ENCODE data around the gene ACOX1.

Gene ACOX1

DNA sequence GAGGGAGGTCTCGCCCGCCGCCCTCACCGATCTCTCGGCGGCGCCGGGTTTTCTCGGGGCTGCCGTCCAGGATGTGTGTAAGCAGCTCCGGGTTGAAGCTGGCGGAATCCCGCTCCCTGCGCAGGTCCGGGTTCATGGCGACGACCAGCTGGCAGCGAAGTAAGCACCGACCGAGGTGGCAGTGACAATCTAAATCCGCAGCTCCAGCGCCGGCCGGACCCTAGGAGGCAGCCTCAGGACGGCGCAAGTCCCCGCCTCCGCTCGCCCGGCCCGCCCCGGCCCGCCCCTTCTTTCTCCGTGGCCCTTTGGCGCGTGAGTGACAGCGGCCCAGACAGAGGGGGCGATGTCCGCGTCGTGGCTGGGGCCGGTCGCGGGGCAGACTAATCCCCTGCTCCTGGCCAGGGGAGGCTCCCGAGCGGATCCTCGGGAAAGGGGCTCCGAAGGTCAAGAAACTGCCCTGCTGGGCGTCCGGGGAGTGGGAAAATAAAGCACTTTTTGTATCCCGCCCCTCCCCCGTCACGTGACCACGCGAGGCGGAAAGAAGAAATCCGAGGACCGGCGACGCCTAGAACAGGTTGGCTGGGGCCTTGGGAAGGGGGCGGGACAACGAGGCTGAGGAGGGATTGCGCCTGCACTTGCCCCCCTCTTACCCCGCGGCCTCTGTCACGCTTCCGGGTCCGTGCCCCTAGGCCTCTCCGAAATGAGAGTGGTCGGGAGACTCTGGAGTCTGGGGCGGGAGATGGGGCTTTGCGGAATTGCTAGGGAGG lies at the start of gene ACOX1, which contains the start of gene TEN1:
ACOX1 (minus strand) TSS at position 229 of the 767 bp plus-strand sequence; CDS start at position 136, 93 bp downstream.
TEN1 (plus strand) TSS at position 303 of the 767 bp plus-strand sequence. CDS start 6,953 bp downstream, outside the sequence.
- DNase-seq: peak; percentile 92

DNA sequence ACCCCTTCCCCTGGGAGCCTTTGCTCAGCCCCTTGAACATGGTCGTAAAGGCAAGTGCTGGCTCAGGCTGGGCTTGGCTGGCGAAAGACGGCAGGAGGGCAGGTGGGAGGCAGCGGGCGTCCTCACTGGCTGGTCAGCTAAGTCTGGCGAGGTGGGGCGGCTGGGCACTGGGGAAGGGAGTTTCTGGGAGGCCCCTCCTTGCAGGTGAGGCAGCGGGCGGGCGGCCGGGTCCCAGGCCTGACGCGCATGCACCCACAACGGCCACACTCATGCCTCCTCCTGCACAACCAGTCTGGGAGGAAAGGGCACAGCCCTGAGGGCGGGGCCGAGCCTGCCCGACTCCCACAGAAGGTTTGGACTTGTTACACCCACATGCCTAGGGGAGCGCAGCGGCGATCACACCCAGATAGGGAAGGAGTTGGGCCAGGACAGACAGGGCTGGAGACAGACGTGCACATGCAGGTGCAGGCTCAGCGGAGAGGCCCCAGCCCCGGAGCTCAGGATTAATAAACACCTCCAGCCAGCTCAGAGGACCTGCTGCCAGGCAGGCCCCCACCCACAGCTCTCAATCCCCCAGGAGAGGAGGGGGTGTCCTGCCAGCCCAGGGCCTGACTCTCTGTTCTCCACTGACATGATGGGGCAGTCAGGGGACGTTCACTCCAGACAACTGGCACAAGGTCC lies 48.3 kb upstream of the ACOX1 start, which contains the start of gene EVPL:
EVPL (minus strand) TSS at position 148 of the 681 bp plus-strand sequence; CDS start at position 40, 108 bp downstream.
- DNase-seq: no peak

GRCh38 chr17:76026714-76027158 lies 47.8 kb upstream of the ACOX1 start:
- DNase-seq: no peak

DNA sequence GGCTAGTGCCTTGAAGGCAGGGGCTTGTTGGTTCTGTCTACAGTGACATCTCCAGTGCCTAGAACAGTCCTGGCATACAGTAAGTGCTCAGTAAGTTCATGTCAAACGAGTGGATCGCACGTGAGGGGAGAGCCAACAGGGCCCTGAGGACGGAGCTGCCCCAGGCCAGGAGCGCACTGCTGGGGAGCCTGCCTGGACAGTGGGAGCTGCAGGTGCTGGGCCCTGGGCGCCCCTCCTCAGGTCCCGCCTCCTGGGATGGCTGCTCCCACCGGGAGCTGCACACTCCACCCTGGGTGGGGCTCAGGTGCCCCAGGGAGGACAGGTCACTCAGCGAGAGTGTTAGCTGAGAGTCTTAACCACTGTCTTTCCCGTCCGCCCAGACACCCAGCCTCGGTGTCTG lies 46.3 kb upstream of the ACOX1 start:
- no peak for DNase-seq

DNA sequence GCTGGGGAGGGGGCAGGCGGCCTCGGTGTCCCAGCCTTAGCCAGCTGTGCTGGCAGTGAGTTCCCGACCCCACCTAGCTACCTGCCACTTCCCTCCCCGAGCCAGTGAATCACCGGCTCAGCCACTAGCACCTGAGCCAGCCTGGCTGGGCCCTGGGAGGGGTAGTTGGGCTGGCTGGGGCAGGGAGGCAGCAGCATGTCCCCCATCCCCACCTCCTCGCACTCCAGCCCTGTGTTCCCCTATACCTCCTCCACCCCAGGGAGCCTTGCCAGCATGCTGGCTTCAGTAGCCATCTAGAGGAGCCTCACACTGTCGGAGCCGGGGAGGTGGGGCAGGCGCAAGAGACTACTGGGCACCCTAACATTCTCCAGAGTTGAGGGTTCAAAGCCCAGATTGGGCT lies 45.4 kb upstream of the ACOX1 start:
- no peak for DNase-seq

- no peak for DNase-seq
These were observed 44.9 kb upstream of the ACOX1 start for GRCh38 chr17:76023900-76024237.

DNA sequence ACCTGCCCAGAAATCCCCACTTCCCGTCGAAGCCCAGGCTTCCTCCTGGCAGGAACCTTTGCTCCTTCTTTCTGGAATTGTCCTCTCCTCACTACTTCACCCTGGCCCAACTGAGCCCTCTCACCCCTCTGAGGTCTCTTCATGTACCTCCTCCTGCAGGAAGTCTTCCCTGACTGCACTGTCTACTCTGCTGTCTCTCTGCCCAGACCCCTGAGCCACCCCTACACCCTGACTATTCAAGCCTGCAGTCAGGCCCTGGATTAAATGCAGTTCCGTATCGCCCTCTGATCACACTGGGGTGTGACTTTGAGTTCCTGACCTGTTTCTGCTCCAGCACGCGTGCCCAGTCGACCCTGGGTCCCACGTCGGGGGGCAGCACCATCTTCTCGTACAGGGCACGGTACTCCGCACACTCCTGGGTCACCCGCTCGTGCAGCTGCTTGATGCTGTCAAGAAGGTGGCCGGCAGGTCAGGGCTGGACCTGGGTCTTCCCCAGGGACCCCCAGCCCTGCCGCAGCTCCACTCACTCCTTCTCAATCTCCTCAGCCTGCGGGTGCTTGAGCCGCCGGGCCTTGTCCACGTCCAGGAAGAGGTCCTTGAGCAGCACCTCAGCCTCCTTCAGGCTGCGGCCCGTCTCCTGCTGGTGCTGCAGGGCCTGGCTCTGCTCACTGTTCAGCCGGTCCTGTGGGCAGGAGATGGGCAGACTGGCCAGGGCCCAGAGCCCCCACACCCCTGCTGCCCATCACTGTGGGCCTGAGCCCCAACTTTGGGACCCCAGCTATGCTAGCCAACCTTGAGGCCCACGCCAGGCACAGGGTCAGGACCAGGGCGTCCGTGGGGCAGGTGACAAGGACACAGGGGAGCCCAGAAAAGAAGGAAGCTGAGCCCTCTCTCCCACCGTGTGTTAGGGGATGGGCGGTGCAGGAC lies 44.3 kb upstream of the ACOX1 start:
- no peak for DNase-seq

DNA sequence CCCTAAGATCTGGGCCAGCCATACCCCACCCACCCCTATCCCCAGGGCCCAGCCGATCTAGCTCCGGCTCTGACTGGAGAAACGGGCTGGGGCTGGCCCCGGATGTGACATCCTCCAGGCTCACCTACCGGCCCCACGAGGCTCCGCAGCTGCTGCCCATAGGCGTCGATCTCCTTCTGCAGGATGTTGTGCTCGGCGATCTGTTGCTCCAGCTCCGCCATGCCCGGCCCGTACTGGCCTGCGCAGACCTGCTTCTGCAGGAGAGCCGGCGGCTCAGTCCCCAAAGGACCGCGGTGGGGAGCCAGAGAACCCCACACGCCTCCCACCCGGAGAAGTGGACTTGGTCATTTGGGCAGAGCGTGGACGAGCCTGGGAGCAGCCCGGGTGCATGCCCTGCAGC lies 43.3 kb upstream of the ACOX1 start:
- DNase-seq: no peak

DNA sequence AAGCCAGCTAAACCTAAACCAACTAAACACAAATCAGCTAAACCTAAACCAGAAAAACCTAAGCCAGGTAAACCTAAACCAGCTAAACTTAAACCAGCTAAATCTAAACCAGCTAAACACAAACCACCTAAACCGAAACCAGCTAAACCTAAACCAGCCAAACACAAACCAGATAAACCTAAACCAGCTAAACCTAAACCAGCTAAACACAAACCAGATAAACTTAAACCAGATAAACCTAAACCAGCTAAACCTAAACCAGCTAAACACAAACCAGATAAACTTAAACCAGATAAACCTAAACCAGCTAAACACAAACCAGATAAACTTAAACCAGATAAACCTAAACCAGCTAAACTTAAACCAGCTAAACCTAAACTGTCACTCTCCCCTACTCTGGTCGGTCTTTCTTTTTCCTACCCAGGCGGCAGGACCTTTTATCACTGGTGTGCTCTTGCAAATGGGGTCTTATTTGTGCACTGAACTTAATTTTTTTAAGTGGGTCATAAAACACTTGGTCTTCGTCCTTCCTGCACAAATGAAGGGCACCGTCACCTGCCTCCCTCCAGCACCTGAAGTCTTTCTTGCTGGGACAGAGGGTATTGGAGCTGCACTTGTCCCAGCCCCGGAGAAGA lies 41.0 kb upstream of the ACOX1 start:
- DNase-seq: no peak

GRCh38 chr17:76018801-76019200 lies 39.8 kb upstream of the ACOX1 start:
- DNase-seq: no peak

GRCh38 chr17:76018340-76018680 lies 39.3 kb upstream of the ACOX1 start:
- DNase-seq: no peak

- DNase-seq: no peak
These were observed 38.7 kb upstream of the ACOX1 start for GRCh38 chr17:76017481-76018339.

DNA sequence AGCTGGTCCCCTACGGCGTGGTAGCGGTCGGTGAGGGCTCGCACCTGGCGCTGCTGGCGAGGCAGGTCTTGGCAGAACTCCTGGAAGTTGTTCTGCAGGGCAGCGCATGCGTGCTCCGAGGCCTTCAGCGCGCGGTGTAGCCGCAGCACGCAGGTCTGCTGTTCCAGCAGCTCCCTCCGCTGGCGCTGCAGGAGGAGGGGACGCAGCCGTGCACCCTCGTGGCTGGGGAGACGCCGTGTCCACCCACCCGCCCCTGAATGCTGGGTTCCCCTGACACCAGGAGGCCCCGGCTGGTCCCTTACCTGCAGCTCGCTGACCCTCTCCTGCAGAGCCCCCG lies 35.9 kb upstream of the ACOX1 start:
- DNase-seq: no peak

GRCh38 chr17:76014100-76014924 lies 35.3 kb upstream of the ACOX1 start:
- DNase-seq: no peak

DNA sequence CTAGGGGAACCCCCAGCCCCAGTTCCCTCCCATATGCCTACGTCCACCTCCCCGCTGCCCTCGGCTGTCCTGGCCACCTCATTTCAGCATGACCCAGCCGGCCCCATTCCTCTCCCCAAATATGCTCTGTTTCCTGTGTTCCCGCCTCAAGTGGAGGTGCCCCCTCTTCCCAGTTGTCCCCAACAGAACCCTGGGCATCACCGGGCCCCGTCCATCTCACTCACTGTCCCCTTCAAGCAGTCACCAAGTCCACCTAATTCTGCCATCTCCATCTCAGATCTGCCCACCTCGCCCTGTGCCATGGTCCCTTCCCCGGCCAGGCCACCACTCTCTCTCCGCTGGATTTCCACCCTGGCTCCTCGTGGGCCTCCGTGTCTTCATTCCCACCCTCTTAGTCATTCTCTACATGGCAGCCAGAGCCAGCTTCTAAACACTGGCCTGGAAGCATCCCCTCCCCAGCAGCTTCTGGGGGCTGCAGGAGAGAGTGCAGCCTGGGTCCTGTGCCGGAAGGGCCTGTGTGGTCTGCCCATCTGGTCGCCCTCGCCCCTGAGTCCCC lies 34.5 kb upstream of the ACOX1 start:
- no peak for DNase-seq

DNA sequence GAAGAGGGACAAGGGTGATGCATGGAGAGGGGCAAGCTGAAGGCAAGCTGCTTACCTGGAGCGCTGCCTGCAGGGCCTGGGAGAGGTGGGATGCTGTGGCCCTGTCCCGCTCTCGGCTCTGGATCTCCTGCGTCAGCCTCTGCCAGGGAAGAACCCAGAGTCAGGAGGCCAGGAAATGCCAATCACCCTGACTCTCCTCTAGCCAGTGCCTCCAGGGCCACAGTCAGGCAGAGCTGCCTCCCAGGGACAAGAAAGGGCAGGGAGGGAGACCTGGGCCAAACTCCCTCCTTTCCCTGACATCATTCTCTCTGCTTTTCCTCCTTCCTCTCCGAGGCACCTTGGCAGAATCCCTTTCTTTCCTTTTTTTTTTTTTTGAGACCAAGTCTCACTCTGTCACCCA lies 33.0 kb upstream of the ACOX1 start:
- no peak for DNase-seq

GRCh38 chr17:76009969-76010661 lies 31.1 kb upstream of the ACOX1 start:
- DNase-seq: no peak

DNA sequence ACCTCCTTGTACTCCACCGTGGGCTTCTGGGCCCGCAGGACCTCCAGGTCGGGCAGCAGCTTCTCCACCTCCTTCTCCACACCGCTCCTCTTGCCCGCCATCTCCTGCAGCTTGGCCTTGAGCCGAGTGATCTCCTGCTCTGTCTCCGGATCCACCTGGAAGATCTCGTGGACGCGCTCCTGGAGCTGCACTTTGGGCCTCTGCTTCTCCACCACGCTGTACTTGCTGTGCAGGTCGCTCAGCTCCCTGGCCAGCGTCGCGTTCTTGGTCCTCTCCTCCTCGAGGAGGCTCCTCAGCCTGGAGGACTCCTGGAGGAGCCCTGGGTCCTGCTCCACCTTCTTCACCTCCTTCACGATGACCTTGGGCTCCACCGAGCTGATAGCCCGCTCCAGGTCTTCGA lies 30.5 kb upstream of the ACOX1 start:
- DNase-seq: no peak

DNA sequence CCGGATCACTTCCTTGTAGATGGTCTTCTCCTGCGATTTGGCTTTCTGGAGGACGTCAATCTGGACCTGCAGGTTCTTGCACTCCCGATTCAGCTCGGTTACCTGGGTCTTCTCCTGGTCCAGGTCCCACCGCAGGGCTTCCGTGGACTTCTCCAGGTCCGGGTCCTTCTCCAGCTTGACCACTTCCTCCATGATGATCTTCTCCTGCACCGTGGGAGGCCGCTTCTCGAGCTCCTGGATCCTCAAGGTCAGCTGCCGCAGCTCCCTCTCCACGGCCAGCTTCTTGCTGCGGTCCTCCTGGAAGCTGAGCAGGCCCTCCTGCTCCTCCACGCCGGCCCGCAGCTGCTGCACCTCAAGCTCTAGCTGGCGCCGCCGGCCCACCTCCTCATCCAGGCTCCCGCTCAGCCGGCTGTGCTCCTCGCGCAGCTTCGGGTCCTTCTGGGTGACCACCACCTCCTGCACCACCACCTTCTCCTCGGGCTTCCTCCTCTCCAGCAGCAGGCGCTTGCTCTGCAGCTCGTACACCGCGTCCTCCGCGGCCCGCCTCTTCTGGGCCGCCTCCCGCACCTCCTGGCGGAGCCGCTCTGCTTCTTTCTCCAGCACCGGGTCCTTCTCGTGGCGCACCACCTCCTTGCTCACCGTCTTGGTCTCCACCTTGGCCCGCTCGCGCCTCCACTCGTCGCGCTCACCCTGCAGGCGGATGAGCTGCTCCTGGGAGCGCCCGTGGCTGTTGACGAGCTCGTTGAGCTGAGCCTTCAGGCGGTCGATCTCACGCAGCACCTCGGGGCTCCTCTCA lies 29.9 kb upstream of the ACOX1 start:
- no peak for DNase-seq

Data from GF-D8 (cell line).